HepG2 (cell line): ENCODE measurements around the gene LMTK2.

Experiments used
- CTCF ChIP-seq: sonication (generic); formaldehyde crosslinking; IDR thresholded peaks from 2 replicates; pipeline ENCODE4 v1.5.0; 2020; ENCODE audit warnings: mild to moderate bottlenecking, missing genetic modification reagents, moderate library complexity
- PHF21A ChIP-seq: sonication (generic); formaldehyde crosslinking; IDR thresholded peaks from 2 replicates; pipeline ENCODE4 v1.5.0; 2020; ENCODE audit warnings: mild to moderate bottlenecking, missing genetic modification reagents
- POLR2A ChIP-seq, 2 experiments: IDR thresholded peaks; 2 replicates each; pipeline ENCODE4 v1.6.1; 2011; ENCODE audit warnings: low read depth in 2 of 2, low read length in 2 of 2, mild to moderate bottlenecking in 1 of 2, moderate library complexity in 1 of 2; ENCODE audit not compliant: insufficient read depth in 1 of 2
- POLR2AphosphoS5 ChIP-seq: IDR thresholded peaks from 2 replicates; pipeline ENCODE4 v1.6.1; 2012; ENCODE audit warnings: low read depth, low read length
- SATB2 ChIP-seq: sonication (generic); formaldehyde crosslinking; IDR thresholded peaks from 2 replicates; pipeline ENCODE4 v1.5.0; 2020; ENCODE audit warnings: missing genetic modification reagents

- TF ChIP-seq SATB2 (CRISPR knock-in tag) (no peak), PHF21A (CRISPR knock-in tag) (no peak), CTCF (CRISPR knock-in tag) (no peak), POLR2A (IDR thresholded peaks at IDR 0.05; ENCODE audit: insufficient read depth in 1 of 2, low read depth in 2 of 2, low read length in 2 of 2) (no peak), POLR2AphosphoS5 (no peak)
These were observed 149.8 kb downstream of the LMTK2 start for GRCh38 chr7:98256431-98256830.
